Muscle of leg (tissue), 11 donors: ENCODE results near the gene HOXD11. TPM values are rescaled to one million over a fixed set of nuclear protein-coding genes. Genes with fewer than 3 reads are reported as not detected.

Experiments
- DNase-seq: peaks from one replicate; pipeline ENCODE4 v3.0.0; 2013
- H3K27ac ChIP-seq: one replicate; pipeline ENCODE4 v1.5.1; 2013; ENCODE audit warnings: mild to moderate bottlenecking, low read length, control low read depth
- H3K27me3 ChIP-seq: one replicate; pipeline ENCODE4 v1.6.1; 2013; ENCODE audit warnings: low read length; ENCODE audit not compliant: control insufficient read depth, insufficient read depth
- H3K36me3 ChIP-seq: one replicate; pipeline ENCODE4 v1.6.1; 2013; ENCODE audit warnings: low read length; ENCODE audit not compliant: control insufficient read depth, insufficient read depth
- H3K4me1 ChIP-seq: one replicate; pipeline ENCODE4 v1.6.1; 2013; ENCODE audit warnings: low read length; ENCODE audit not compliant: control insufficient read depth, insufficient read depth
- H3K4me3 ChIP-seq: one replicate; pipeline ENCODE4 v1.5.1; 2013; ENCODE audit warnings: low read length, control low read depth
- H3K9me3 ChIP-seq: replicated peaks from 2 replicates; pipeline ENCODE4 v1.6.1; 2013; ENCODE audit warnings: low read depth, low read length; ENCODE audit not compliant: control insufficient read depth
- WGBS: methylation state at CpG from one replicate; pipeline ENCODE4 v1.1.5; 2013; ENCODE audit warnings: missing lambda C conversion rate; ENCODE audit not compliant: insufficient coverage; 5-methylcytosine and 5-hydroxymethylcytosine counted together
- polyA plus RNA-seq, 8 donors: library from polyadenylated mRNA; unstranded; fragments of 120-200 nt; gene quantifications; one replicate each; pipeline versions ENCODE4 v1.2.1 to v1.2.3, GENCODE V29; 2013; ENCODE audit warnings: inconsistent platforms in 1 of 8, low replicate concordance in 1 of 8; ENCODE audit not compliant: insufficient read length in 8 of 8, insufficient read depth in 1 of 8
- total RNA-seq: library from RNA; stranded (reverse); fragments of 120-200 nt; gene quantifications from one replicate; pipeline ENCODE4 v1.2.4, GENCODE V29; 2013

The HOXD11 gene
- total and polyA plus RNA-seq, 9 donors: 0.04 to 2.2 (median 2.1) TPM; not detected in 6

GRCh38 chr2:176158855-176159662 lies 52.0 kb downstream of the HOXD11 start:
- WGBS: 43% methylated on average over 22 of the region's 39 CpGs
- H3K27ac ChIP-seq: no peak overlapping the region
- H3K4me3 ChIP-seq: no peak overlapping the region
- H3K9me3 ChIP-seq: peaks cover 3% of the 10 kb centered on the region
- H3K4me1 ChIP-seq: peaks cover 51% of the 10 kb centered on the region
- peaks cover 3% of the 10 kb centered on the region for H3K36me3 ChIP-seq
- peaks cover 90% of the 10 kb centered on the region for H3K27me3 ChIP-seq
- no peak for DNase-seq

Other genes starting within 250 kb of the HOXD11 start
- 40.6 TPM for gene LNPK, start 105.0 kb upstream of the HOXD11 start, total RNA-seq
- 10 to 100 TPM; 18.0 to 34.3 (median 31.9) TPM for gene LNPK, start 105.0 kb upstream of the HOXD11 start, polyA plus RNA-seq
- gene EVX2, start 23.3 kb upstream of the HOXD11 start, total RNA-seq: 0.18 TPM
- gene EVX2, start 23.3 kb upstream of the HOXD11 start, polyA plus RNA-seq: under 1 TPM; 0.03 to 0.14 (median 0.05) TPM
- 0.31 TPM for gene HOXD13, start 14.6 kb upstream of the HOXD11 start, total RNA-seq
- under 1 TPM in 5 of 8 donors, not detected in 3; 0.05 to 0.45 (median 0.10) TPM for gene HOXD13, start 14.6 kb upstream of the HOXD11 start, polyA plus RNA-seq
- gene HOXD12, start 7.5 kb upstream of the HOXD11 start, total RNA-seq: not detected
- under 1 TPM in 1 of 8 donors, not detected in 7; 0.15 TPM for gene HOXD12, start 7.5 kb upstream of the HOXD11 start, polyA plus RNA-seq
- 0.09 TPM for gene HOXD10, start 9.5 kb downstream of the HOXD11 start, total RNA-seq
- 1 to 10 TPM in 2 of 8 donors, under 1 TPM in 4, not detected in 2; 0.05 to 4.6 (median 0.22) TPM for gene HOXD10, start 9.5 kb downstream of the HOXD11 start, polyA plus RNA-seq
- 0.75 TPM for gene HOXD9, start 15.4 kb downstream of the HOXD11 start, total RNA-seq
- gene HOXD9, start 15.4 kb downstream of the HOXD11 start, polyA plus RNA-seq: 1 to 10 TPM; 1.7 to 8.8 (median 5.0) TPM
- gene HOXD8, start 22.4 kb downstream of the HOXD11 start, total RNA-seq: 13.9 TPM
- 10 to 100 TPM; 15.3 to 39.3 (median 26.6) TPM for gene HOXD8, start 22.4 kb downstream of the HOXD11 start, polyA plus RNA-seq
- gene HOXD4, start 44.3 kb downstream of the HOXD11 start, total RNA-seq: 2.2 TPM
- 1 to 10 TPM; 3.2 to 8.1 (median 3.7) TPM for gene HOXD4, start 44.3 kb downstream of the HOXD11 start, polyA plus RNA-seq
- gene HOXD3, start 50.0 kb downstream of the HOXD11 start, total RNA-seq: 3.1 TPM
- 1 to 10 TPM in 6 of 8 donors, under 1 TPM in 2; 0.91 to 4.0 (median 1.7) TPM for gene HOXD3, start 50.0 kb downstream of the HOXD11 start, polyA plus RNA-seq
- gene HOXD1, start 81.4 kb downstream of the HOXD11 start, total RNA-seq: 0.71 TPM
- gene HOXD1, start 81.4 kb downstream of the HOXD11 start, polyA plus RNA-seq: 1 to 10 TPM in 7 of 8 donors, under 1 TPM in 1; 0.57 to 3.3 (median 1.7) TPM
- 36.8 TPM for gene MTX2, start 162.2 kb downstream of the HOXD11 start, total RNA-seq
- 10 to 100 TPM; 47.4 to 64.5 (median 52.4) TPM for gene MTX2, start 162.2 kb downstream of the HOXD11 start, polyA plus RNA-seq